Measurements from ENCODE around the gene TTLL10.

The TTLL10 gene, protein sequence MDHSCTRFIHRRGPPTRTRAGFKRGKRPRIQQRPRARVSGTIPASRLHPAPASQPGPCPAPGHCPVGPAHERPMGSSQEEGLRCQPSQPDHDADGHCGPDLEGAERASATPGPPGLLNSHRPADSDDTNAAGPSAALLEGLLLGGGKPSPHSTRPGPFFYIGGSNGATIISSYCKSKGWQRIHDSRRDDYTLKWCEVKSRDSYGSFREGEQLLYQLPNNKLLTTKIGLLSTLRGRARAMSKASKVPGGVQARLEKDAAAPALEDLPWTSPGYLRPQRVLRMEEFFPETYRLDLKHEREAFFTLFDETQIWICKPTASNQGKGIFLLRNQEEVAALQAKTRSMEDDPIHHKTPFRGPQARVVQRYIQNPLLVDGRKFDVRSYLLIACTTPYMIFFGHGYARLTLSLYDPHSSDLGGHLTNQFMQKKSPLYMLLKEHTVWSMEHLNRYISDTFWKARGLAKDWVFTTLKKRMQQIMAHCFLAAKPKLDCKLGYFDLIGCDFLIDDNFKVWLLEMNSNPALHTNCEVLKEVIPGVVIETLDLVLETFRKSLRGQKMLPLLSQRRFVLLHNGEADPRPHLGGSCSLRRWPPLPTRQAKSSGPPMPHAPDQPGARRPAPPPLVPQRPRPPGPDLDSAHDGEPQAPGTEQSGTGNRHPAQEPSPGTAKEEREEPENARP

DNA sequence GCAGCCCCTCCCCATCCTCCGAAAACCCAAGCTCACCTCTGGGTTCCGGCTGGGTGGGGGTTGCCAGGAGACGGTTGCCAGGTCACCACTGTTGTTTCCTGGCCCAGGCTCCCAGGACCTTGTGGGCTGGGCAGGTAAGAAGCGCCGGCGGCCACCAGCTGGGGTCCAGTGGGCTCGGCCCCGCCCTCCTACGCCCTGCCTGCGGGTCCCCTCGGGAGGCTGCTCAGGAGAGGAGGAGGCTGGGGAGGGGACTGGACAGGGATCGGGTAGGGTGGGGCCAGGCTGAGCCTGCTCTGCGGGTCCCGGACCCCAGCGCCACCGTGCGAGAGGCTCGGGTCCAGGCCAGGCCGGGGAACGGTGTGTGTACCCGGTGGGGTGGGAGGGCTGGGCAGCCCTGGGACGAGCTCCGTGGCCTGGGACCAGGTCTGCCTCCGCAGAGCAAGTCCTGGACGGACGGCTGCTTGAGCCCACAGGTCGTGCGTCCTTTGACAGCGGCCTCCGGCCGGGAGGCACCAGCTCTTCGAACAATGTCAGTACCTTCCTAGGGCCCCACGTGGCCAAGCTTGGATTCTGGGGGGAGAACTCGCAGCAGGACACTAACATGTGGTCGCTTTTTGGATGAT is at the start of gene TTLL10:
Gene TTLL10, plus strand, starts transcription at position 88 of the 623 bp plus-strand sequence. CDS start 5,336 bp downstream, outside the sequence.
- no peak for DNase-seq

DNA sequence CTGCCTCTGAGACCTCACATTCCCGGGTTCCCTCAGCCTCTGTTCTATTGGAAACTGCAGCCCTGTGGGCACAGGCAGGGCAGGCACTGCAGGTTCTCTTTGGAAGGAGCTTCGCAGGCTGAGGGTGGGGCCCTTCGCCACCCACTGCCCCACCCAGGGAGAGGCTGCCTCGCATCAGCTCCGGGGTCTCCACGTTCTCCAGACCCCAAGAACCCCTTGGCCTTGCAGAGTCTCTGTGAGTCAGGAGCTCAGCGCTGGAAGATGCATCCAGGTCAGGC is 49.2 kb upstream of the TTLL10 start:
- no peak for DNase-seq

GRCh38 chr1:1124786-1125642 is 48.7 kb upstream of the TTLL10 start:
- no peak for DNase-seq

GRCh38 chr1:1125945-1126344 is 47.7 kb upstream of the TTLL10 start:
- no peak for DNase-seq

DNA sequence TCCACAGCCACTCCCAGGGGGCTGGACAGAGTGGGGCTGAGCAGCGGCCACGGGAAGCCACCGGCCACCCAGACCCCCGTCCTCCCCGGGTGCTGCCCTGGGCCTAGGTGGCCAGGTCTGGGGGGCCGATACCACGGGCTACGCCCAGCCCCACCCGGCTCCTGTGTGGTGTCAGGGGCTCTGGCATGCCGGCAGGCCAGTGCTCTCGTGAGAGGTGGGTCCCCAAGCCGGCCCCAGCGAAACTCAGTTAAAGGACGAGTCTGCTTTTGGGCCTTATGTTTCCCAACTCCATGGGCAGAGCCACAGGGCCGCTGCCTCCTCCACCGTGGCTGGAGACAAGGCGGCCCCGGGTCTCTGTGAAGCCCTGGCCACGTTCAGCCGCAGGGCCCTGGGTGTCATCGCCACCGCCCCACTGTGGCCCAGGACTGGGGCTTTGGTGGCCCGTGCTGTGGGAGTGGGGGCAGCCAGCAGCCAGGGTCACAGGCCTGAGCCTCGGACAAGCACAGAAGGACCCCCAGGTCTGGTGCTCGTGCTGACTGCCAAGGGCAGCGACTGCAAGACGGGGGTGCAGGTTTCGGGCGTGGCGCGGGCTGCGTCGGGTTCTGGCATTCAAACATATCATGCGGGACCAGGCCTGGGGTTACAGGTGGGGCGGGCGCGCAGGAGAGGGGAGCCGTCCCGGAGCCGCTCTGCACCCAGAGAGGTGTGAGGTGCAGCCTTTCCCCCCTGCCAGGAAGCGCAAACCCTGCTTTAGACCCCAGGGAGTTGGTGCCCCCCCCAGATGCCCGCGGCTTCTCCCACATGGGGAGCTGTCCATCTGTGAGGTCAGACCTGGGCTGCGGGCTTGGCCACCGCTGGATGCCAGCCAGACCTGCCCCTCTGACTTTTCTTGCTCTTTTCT is 45.9 kb upstream of the TTLL10 start:
- DNase-seq = no peak

DNA sequence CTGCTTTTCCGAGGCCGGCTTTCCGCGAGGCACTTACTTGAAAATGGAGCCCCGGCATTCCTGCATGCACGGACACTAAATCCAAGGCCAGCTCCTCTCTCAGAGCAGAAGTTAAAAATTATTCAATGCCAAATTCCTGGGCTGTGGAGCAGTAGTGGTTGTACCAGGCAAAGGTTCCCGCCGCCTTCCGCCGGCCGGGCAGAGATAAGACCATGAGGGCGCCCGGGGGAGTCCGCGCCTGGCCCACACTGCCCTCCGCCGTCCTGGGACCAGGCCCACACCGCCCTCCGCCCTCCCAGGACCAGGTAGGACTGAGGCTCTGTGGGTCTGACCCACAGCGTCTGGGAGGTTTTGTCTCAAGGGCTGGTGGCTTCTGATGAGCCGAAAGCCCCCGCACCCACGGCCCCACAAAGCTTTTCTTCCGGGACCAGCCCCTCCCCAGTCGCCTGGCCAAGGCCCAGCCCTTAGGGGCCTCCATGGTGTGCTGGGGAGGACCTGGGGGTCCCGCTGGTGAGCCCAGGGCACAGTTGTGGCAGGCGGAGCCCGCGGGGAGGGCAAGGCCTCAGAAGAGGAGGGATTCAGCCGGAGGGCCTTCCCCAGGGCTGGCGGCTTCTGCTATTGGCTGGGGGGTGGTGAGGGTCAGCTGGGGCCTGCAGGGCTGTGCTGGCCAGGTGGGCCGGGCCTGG is 45.1 kb upstream of the TTLL10 start:
- DNase-seq = no peak

DNA sequence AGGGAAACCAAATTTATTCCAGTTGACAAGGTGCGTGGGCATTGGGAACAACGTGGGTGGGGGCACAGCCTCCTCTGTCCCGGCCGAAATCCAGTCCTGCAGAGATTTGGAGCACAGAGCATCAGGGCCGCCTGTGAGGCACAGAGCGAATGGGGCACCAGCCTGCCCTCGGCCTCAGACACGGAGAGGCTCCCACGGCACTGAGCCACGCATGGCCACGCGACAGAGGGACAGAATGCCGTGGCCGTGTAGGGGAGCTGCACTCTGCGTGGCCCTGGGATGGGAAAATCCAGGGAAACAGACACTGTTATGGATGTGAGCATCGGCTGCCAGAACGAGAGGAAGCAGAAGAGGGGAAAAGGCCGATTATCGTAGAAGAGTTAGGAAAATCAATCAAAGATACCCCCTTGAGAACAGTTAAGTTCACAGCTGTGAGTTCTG is 44.3 kb upstream of the TTLL10 start:
- no peak for DNase-seq

DNA sequence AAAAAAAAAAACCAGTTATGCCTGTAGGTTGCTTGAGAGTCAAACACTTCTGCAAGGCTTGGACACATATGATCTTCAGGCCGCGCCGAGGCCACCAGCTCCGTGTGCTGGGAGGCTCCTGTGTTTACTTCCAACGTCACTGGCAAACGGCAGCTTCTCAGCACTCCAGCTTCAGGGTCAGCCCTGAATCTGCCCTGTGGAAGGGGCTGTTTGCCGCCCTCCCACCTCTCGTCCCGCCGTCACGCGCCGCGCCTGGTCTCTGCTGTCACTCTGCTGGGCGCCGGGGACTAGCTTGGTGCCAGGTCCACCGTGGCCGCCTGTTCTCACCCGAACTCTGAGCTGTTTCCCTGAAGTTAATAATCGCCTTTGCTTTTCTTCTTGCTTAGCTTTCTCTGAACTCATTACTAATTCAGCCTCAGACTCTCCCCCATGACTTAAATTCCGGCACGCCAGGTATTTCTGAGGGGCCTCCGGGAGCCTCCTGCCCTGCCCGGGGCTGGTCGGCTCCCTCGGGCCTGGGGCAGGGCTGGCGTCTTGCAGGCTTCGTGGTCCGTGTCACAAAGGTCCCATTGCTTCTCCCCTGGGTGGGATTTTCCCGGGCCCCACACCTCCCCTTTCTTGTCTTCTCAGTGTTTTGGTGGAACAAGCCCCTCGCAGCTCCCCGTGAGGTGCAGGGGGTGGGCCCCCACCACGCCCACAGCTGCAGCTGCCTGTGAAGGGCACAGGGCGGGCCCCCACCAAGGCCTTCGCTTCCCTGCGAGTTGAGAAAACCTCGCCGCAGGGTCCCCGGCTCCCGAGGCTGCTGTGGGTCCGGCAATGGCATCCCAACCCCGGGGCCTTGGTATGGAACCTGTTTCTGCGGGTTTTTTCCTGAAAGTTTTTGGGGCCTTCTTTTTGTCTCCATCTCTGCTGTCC is 43.2 kb upstream of the TTLL10 start:
- DNase-seq = no peak

GRCh38 chr1:1132042-1132950 is 41.4 kb upstream of the TTLL10 start:
- no peak for DNase-seq

GRCh38 chr1:1132956-1133750 is 40.5 kb upstream of the TTLL10 start:
- no peak for DNase-seq

DNA sequence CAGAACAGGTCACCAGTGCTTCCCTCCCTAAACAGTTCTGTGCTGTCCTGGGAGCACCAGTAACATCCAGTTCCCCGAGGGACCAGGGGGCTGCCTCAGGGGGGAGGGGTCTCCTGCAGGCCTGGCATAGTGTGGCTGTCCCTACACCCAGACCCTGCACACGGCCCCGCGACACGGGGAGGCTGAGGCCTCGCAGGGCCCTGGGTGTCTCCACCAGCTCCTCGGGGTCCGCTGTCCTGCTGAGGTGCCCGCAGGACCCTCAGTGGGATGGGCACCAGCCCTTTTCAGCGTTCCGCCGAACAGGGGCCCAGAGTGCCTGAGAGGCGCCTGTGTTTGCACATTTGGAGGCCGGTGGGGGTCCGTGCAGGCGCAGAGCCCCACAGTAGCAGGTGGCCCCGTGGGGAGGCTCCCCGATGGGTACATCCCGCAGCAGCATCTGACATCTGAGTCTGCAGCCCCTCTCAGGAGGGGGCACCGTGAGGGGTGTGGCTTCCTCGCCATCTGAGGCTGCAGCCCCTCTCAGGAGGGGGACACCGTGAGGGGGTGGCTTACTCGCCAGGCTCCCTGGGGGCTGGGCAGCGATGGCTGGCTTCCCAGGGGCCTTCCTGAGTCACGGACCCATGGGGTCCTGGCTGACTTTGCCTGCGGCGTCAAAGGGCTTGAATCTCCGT is 39.2 kb upstream of the TTLL10 start:
- no peak for DNase-seq

- no peak for DNase-seq
Observed at GRCh38 chr1:1135339-1136136, 38.1 kb upstream of the TTLL10 start.

DNA sequence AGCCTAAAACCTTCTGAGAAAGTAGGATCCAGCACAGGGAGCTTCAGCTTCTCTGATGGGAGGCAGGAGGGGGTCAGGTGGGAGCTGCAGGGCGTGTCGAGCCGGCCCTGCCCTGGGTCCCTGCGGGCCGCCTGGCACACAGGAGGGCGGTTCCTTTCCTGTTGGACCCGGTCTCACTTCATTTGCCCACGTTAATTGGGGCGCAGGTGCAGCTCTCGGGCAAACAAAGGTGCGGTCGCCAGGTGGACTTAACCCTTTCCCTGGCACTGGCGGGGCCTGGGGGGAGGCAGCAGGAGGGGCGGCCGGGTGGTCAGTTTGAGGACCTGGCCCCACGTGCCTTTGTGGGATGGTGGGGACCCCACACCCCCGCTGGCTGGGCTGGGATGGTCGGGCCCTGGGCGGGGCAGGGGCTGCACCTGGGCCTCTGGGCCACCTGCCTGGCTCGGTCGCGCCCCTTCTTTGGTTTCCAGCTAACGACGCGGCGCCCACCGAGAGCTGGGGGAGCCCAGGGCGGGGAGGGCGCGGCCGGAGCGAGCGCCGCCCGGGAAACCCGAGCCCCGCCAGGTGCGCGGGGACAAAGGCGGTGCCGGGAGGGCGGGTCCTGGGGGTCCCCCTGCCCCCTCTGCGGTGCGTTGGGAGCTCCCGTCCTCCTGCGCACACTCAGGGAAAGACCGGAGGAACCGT is 37.0 kb upstream of the TTLL10 start:
- DNase-seq = no peak

DNA sequence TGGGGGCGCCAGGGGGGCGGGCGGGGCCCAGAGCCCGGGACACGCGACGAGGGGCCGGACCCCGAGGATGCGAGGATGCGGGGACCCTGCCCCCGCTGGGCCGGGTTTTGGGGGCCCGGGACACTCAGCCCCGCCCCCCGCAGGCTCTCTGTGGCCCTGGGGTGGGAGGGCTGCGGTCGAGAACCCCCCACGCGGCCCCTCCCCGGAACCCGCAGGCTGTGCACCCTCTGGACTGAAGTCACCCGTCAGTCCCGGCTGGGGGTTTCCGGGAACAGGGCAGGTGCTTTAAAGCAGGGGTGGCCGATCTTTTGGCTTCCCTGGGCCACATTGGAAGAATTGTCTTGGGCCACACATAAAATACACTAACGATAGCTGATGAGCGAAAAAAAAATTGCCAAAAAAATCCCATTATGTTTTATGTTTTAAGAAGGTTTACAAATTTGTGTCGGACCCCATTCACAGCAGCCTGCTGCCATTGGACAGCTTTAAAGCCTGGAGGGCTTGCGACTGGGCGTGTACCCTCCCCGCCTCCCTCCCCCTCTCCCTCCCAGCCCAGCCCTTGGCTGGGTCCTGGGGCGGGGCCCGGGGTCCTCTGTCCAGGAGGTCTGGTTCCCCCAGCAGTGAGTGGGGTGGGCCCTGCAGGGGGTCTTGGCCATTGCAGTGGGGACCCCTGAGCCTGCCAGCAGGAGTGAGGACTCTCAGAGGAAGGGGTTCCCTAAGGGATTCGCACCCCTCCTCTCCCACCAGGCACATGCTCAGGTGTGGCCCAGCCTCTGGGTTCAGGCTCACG is 36.2 kb upstream of the TTLL10 start:
- no peak for DNase-seq

- DNase-seq = no peak
Observed at GRCh38 chr1:1140673-1141072, 33.0 kb upstream of the TTLL10 start.

All from NCI-H2029 treated with DMSO at 0.1 percent for 48 hours (cell line).